Measurements from ENCODE around the gene TDRD6.
"Not testable (repeated sequence)": the region's sequence is repeated elsewhere in the genome, so short reads cannot be mapped to it uniquely, and the experiment has no call there.

Gene TDRD6

GRCh38 chr6:46743425-46744158, 55.9 kb downstream of the TDRD6 start:
- DNase-seq (ENCODE audit: low spot score), result no peak

GRCh38 chr6:46744159-46744725, 56.6 kb downstream of the TDRD6 start:
- not testable (repeated sequence) for DNase-seq (ENCODE audit: low spot score)

- DNase-seq (ENCODE audit: low spot score), result no peak
Observed at GRCh38 chr6:46745973-46746372, 58.3 kb downstream of the TDRD6 start.

- DNase-seq (ENCODE audit: low spot score), result no peak
Observed at GRCh38 chr6:46746696-46747095, 59.0 kb downstream of the TDRD6 start, which contains the start of gene ANKRD66. Gene ANKRD66 (plus strand): TSS chr6:46746933. CDS start chr6:46751949, 5,016 bp downstream.

GRCh38 chr6:46748940-46749503, 61.3 kb downstream of the TDRD6 start:
- no peak for DNase-seq (ENCODE audit: low spot score)

- DNase-seq (ENCODE audit: low spot score), result no peak
Observed at GRCh38 chr6:46749731-46750130, 62.0 kb downstream of the TDRD6 start.

GRCh38 chr6:46751658-46752057, 64.0 kb downstream of the TDRD6 start:
- DNase-seq (ENCODE audit: low spot score), result no peak
